Body of pancreas (tissue), 4 donors: ENCODE measurements around the gene NT5C3B.

ENCODE experiments used
- POLR2A ChIP-seq, 3 donors: fragments of 450-650 bp; IDR thresholded peaks; one replicate each; pipeline ENCODE4 v1.6.1; 2016; ENCODE audit warnings: antibody characterized with exemption in 3 of 3, mild to moderate bottlenecking in 2 of 3
- TF ChIP-seq, protein P1 (sequence below), 7 experiments: fragments of 450-650 bp in 4 of 7; fragments of 200-600 bp in 3 of 7; sonication (generic) in 3 of 7; IDR thresholded peaks; one replicate each; pipeline ENCODE4 v1.5.1; 2016 to 2019; ENCODE audit warnings: antibody characterized with exemption in 7 of 7

DNA sequence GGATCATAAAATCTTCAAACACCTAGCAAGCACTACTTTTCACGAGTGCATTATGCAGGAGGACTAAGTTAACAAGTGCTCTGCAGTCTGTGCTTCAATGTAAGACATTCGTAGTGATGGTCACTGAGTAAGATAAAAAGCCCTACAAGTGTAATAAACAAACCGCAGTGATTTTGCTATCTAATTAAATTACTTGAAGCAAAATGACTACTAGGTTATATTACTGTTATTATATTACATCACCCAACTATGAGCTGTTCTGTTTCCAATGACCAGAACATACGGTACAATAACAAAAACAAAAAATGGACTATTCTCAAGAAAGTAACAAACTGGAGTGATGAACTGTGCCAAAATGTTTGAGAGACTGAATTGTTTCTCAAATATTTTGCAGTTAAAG, 12.8 kb upstream of the NT5C3B start:
- TF ChIP-seq, protein P1, sequence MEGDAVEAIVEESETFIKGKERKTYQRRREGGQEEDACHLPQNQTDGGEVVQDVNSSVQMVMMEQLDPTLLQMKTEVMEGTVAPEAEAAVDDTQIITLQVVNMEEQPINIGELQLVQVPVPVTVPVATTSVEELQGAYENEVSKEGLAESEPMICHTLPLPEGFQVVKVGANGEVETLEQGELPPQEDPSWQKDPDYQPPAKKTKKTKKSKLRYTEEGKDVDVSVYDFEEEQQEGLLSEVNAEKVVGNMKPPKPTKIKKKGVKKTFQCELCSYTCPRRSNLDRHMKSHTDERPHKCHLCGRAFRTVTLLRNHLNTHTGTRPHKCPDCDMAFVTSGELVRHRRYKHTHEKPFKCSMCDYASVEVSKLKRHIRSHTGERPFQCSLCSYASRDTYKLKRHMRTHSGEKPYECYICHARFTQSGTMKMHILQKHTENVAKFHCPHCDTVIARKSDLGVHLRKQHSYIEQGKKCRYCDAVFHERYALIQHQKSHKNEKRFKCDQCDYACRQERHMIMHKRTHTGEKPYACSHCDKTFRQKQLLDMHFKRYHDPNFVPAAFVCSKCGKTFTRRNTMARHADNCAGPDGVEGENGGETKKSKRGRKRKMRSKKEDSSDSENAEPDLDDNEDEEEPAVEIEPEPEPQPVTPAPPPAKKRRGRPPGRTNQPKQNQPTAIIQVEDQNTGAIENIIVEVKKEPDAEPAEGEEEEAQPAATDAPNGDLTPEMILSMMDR (IDR thresholded peaks at IDR 0.05), result no peak
- no peak for TF ChIP-seq POLR2A (IDR thresholded peaks at IDR 0.05)
